Erythroblast (primary cell): ENCODE results near the gene TSNAXIP1.

Experiments used
- GATA1 ChIP-seq: IDR thresholded peaks from 2 replicates; pipeline ENCODE4 v1.6.1; 2011; ENCODE audit warnings: low read depth, mild to moderate bottlenecking, control low read depth, low read length, moderate library complexity
- POLR2A ChIP-seq: IDR thresholded peaks from 2 replicates; pipeline ENCODE4 v1.6.1; 2011; ENCODE audit warnings: mild to moderate bottlenecking, low read length

GRCh38 chr16:67790071-67790470 is 16.6 kb upstream of the TSNAXIP1 start:
- no peak for TF ChIP-seq POLR2A
- TF ChIP-seq GATA1, result no peak
